OCI-LY3 (cell line): ENCODE data around the gene SMIM7.

Experiments used
- CTCF ChIP-seq: fragments of 200-600, 300-600 bp; sonication (generic); IDR thresholded peaks from 2 replicates; pipeline ENCODE4 v1.5.1; 2014; ENCODE audit warnings: antibody characterized with exemption, low read length, low read depth
- EZH2phosphoT487 ChIP-seq: fragments of 200-600 bp; shearing (Covaris generic); IDR thresholded peaks from 2 replicates; pipeline ENCODE4 v1.6.1; 2018; ENCODE audit warnings: antibody characterized with exemption, mixed run types, low read depth

DNA sequence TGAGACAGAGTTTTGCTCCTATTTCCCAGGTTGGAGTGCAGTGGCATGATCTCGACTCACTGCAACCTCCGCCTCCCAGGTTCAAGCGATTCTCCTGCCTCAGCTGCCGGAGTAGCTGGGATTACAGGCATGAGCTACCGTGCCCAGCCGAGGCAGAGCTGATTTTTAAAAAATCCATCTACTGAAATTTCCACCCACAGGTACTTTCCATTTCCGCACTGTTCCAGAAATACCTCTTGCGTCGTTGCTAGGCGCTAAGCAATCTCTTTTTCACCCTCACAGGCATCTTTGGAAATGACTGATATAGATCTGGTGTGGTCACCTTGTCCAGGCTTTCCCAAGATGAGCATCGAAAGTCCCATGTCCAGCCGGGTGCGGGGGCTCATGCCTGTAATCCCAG, 10.3 kb upstream of the SMIM7 start:
- no peak for TF ChIP-seq CTCF
- no peak for TF ChIP-seq EZH2phosphoT487
